Activated naive CD4-positive, alpha-beta T cell treated with Interleukin-2 at 50 U/mL for 16 hours (primary cell): Measurements from ENCODE around the gene DEAF1.

Experiments used
- DNase-seq: peaks from one replicate; pipeline ENCODE4 v3.0.0-alpha.2; 2020

DEAF1 gene

GRCh38 chr11:721741-722345 lies 26.8 kb upstream of the DEAF1 start:
- peak; percentile 58 for DNase-seq

GRCh38 chr11:721247-721740 lies 26.3 kb upstream of the DEAF1 start:
- DNase-seq: no peak

- DNase-seq: peak; percentile 49
Measured at GRCh38 chr11:720642-721246, 25.7 kb upstream of the DEAF1 start.

- no peak for DNase-seq
Measured at GRCh38 chr11:720017-720641, 25.1 kb upstream of the DEAF1 start.

GRCh38 chr11:719214-720016 lies 24.4 kb upstream of the DEAF1 start:
- DNase-seq: no peak

GRCh38 chr11:714436-714835 lies 19.4 kb upstream of the DEAF1 start:
- no peak for DNase-seq

- DNase-seq: no peak
Measured at GRCh38 chr11:709109-709997, 14.3 kb upstream of the DEAF1 start.

- no peak for DNase-seq
Measured at GRCh38 chr11:708511-708910, 13.5 kb upstream of the DEAF1 start.

- no peak for DNase-seq
Measured at GRCh38 chr11:707817-708420, 12.9 kb upstream of the DEAF1 start.

- DNase-seq: no peak
Measured at GRCh38 chr11:706957-707816, 12.2 kb upstream of the DEAF1 start.

GRCh38 chr11:706439-706956 lies 11.5 kb upstream of the DEAF1 start:
- DNase-seq: no peak

GRCh38 chr11:705646-706438 lies 10.8 kb upstream of the DEAF1 start, which contains the start of gene EPS8L2:
TSS of gene EPS8L2 (plus strand) at chr11:706231. CDS start at chr11:709408, 3,177 bp downstream.
- peak; percentile 23 for DNase-seq

- no peak for DNase-seq
Measured at GRCh38 chr11:704781-705645, 10.0 kb upstream of the DEAF1 start.

- DNase-seq: no peak
Measured at GRCh38 chr11:704228-704674, 9.2 kb upstream of the DEAF1 start.

GRCh38 chr11:703506-703905 lies 8.5 kb upstream of the DEAF1 start:
- no peak for DNase-seq

GRCh38 chr11:702462-703461 lies 7.7 kb upstream of the DEAF1 start:
- no peak for DNase-seq

- no peak for DNase-seq
Measured at GRCh38 chr11:701741-702461, 6.9 kb upstream of the DEAF1 start.
